ENCODE measurements around the gene FOXF2.

FOXF2 gene

DNA sequence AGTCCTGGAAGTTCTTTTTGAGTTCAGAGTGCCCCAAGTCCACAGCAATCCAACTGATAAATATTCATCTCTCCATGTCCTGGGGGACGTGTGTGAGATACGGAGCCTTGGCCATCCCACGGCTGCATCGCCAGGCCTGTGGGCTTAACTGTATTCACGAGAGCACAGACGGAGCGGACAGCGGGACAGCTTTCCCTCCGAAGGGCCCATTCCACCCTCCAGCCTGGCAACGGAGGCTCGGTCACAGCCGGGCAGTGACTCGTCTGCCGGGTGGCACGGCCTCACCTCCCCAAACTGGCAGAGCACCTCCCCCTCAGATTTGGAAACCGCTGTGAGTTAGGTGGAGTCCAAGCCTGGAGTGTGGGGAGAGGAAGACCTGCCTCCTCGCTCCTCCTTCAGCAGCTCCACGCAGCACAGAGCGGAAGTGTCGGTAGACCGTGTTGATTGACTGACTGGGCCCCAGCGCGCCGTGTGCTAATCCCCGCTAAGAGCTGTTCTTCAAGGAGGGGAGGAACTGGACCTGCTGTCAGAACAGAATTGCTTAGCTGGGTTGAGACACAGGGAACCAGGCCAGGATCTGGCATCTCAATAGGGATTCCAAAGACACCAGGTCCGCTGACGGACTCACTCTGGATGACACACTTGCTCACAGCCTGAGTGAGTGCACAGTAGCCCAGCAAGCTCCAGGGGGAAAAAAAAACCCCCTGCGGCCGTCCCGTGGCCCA lies 10.9 kb downstream of the FOXF2 start:
- TF ChIP-seq, protein P1, sequence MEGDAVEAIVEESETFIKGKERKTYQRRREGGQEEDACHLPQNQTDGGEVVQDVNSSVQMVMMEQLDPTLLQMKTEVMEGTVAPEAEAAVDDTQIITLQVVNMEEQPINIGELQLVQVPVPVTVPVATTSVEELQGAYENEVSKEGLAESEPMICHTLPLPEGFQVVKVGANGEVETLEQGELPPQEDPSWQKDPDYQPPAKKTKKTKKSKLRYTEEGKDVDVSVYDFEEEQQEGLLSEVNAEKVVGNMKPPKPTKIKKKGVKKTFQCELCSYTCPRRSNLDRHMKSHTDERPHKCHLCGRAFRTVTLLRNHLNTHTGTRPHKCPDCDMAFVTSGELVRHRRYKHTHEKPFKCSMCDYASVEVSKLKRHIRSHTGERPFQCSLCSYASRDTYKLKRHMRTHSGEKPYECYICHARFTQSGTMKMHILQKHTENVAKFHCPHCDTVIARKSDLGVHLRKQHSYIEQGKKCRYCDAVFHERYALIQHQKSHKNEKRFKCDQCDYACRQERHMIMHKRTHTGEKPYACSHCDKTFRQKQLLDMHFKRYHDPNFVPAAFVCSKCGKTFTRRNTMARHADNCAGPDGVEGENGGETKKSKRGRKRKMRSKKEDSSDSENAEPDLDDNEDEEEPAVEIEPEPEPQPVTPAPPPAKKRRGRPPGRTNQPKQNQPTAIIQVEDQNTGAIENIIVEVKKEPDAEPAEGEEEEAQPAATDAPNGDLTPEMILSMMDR (IDR thresholded peaks at IDR 0.05; ENCODE audit: low read depth, low read length): no peak
- in situ Hi-C loops (cut with HindIII; ENCODE audit: low sequenced_read_pairs): no loop called here
- no peak overlapping the region for H3K4me3 ChIP-seq (ENCODE audit: low read depth, low read length)
- no peak for DNase-seq (ENCODE audit: low read depth, low spot score)

DNA sequence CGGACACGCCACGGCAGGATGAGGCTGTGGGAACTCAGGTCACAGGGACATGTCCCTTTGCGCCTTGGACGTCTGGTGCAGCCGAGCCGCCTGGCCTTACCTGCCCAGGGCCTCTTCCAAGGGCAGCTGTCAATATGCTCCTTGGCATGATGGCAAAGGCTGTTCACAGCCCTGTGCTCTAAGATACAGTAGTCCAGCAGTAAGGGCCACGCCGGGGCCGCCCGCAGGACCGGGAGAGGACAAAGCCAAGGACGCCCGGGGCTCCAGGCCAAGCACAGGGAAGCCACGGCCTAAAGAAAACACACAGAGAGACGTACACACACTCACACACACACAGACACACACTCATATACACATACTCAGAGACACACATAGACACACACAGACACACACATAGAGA lies 13.0 kb downstream of the FOXF2 start:
- in situ Hi-C loops (cut with HindIII; ENCODE audit: low sequenced_read_pairs): no loop called here
- H3K4me3 ChIP-seq (ENCODE audit: low read depth, low read length): no peak overlapping the region
- DNase-seq (ENCODE audit: low read depth, low spot score): no peak
- TF ChIP-seq, protein P1 (IDR thresholded peaks at IDR 0.05; ENCODE audit: low read depth, low read length): no peak

DNA sequence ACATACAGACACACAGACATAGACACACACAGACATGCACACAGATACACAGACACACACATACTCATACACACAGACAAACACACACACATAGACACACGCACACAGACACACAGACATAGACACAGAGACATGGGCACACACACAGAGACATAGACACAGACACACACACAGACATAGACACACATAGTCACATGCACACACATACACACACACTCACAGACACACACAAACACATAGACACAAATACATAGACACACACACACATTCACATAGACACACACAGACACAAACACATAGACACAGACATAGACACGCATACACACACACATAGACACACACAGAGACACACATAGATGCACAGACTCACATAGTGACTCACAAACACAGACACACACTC lies 13.5 kb downstream of the FOXF2 start:
- in situ Hi-C loops (cut with HindIII; ENCODE audit: low sequenced_read_pairs): no loop called here
- H3K4me3 ChIP-seq (ENCODE audit: low read depth, low read length): no peak overlapping the region
- TF ChIP-seq, protein P1 (IDR thresholded peaks at IDR 0.05; ENCODE audit: low read depth, low read length): no peak
- DNase-seq (ENCODE audit: low read depth, low spot score): no peak

DNA sequence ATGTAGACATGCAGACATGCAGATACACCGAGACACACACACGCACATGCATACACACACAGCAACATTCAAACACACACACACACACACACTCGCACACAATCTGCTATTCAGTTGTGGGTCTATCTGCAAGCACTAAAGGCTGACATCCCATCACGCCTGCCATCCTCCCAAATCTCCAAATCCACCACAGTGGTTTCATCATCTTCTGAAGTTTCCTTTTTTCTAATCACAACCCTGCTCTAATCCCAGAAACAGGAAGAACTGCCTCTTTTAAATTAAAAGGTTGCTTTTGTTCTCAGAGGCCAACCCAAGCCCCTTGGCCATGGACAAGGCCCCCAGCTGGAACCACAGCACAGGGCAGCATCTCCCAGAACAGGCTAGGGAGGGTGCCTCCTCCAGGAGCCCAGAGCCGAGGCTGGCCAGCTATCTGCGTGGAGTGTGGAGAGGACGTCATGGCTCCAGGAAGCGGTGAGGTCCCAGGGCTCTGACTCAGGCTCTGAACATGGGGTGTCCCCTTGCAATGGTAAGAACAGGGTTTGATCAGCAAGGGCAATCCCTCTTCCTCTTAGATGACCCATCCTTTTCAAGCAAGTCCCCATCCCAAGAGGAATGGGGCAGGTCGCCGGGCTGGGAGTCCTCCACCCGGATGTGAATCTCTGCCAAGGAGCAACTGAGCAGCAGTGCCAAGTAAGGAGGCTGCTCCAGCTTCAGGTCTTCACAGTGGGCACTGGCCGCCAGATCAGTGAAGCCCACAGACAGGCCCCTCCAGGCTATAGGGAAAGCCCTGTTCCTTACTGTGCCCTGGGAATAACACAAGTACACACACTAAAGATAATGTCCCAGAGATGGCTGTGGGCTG lies 14.7 kb downstream of the FOXF2 start:
- DNase-seq (ENCODE audit: low read depth, low spot score): peak; percentile 58
- no peak overlapping the region for H3K4me3 ChIP-seq (ENCODE audit: low read depth, low read length)
- in situ Hi-C loops (cut with HindIII; ENCODE audit: low sequenced_read_pairs): no loop called here
- TF ChIP-seq, protein P1 (IDR thresholded peaks at IDR 0.05; ENCODE audit: low read depth, low read length): no peak

DNA sequence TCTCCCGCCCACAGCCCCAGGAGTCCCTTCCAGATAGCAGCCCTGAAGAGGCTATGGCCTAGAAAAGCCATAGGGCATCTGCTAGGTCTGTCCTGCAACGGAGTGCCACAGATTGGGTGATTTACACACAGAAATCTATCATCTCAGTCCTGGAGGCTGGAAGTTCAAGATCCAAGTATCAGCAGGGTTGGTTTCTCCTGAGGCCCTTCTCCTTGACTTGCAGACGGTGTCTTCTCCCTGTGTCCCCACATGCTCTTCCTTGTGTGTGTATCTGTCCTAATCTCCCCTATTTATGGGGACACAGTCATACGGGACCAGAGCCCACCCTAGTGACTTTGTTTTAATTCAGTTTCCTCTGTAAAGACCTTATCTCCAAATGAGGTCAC lies 15.3 kb downstream of the FOXF2 start:
- TF ChIP-seq, protein P1 (IDR thresholded peaks at IDR 0.05; ENCODE audit: low read depth, low read length): no peak
- DNase-seq (ENCODE audit: low read depth, low spot score): no peak
- no peak overlapping the region for H3K4me3 ChIP-seq (ENCODE audit: low read depth, low read length)
- in situ Hi-C loops (cut with HindIII; ENCODE audit: low sequenced_read_pairs): no loop called here

DNA sequence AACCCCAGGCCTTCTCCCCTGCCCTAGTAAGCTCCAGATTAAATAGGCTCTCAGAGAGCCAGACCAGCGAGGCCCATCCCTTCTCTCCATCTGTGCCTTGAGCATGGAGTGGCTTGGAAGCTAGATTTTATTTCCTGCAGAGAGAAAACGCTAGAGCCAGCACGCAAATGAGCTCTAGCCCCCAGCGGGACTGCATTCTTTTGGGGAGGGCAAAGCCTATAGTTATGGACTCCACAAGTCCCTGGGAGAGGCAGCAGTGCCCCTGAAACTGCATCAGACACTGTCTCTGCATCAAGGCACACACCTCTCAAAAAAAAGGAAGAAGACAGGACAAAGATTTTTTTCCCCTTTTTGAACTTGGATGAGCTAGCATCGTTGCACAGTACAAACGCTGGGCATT lies 15.8 kb downstream of the FOXF2 start:
- no peak overlapping the region for H3K4me3 ChIP-seq (ENCODE audit: low read depth, low read length)
- in situ Hi-C loops (cut with HindIII; ENCODE audit: low sequenced_read_pairs): no loop called here
- TF ChIP-seq, protein P1 (IDR thresholded peaks at IDR 0.05; ENCODE audit: low read depth, low read length): no peak
- no peak for DNase-seq (ENCODE audit: low read depth, low spot score)
